ENCODE data around the gene FLNC.

Gene FLNC

GRCh38 chr7:128865996-128866877 is 36.0 kb downstream of the FLNC start:
- DNase-seq, result no peak

GRCh38 chr7:128867241-128867640 is 37.0 kb downstream of the FLNC start:
- DNase-seq, result no peak

- peak; percentile 75 for DNase-seq
These were observed 37.8 kb downstream of the FLNC start for GRCh38 chr7:128867842-128868623.

GRCh38 chr7:128868624-128869137 is 38.5 kb downstream of the FLNC start:
- no peak for DNase-seq

- DNase-seq, result no peak
These were observed 39.1 kb downstream of the FLNC start for GRCh38 chr7:128869138-128869943.

- DNase-seq, result no peak
These were observed 39.7 kb downstream of the FLNC start for GRCh38 chr7:128869944-128870285.

GRCh38 chr7:128871050-128871449 is 40.8 kb downstream of the FLNC start:
- DNase-seq, result no peak

- no peak for DNase-seq
These were observed 42.2 kb downstream of the FLNC start for GRCh38 chr7:128872394-128872824.

GRCh38 chr7:128873234-128873633 is 43.0 kb downstream of the FLNC start:
- no peak for DNase-seq

GRCh38 chr7:128874140-128875031 is 44.2 kb downstream of the FLNC start:
- DNase-seq, result no peak

- DNase-seq, result no peak
These were observed 45.3 kb downstream of the FLNC start for GRCh38 chr7:128875523-128875948.

- no peak for DNase-seq
These were observed 45.9 kb downstream of the FLNC start for GRCh38 chr7:128876127-128876526.

- DNase-seq, result no peak
These were observed 46.4 kb downstream of the FLNC start for GRCh38 chr7:128876586-128876977.

GRCh38 chr7:128876978-128877755 is 47.0 kb downstream of the FLNC start:
- DNase-seq, result no peak

- DNase-seq, result no peak
These were observed 47.5 kb downstream of the FLNC start for GRCh38 chr7:128877756-128878120.

- no peak for DNase-seq
These were observed 48.3 kb downstream of the FLNC start for GRCh38 chr7:128878226-128879105.

GRCh38 chr7:128879461-128879938 is 49.3 kb downstream of the FLNC start:
- DNase-seq, result no peak

GRCh38 chr7:128879939-128880746 is 49.9 kb downstream of the FLNC start:
- no peak for DNase-seq

Data from NCI-H524 treated with DMSO at 0.1 percent for 48 hours (cell line).